AG10803 (cell line): ENCODE results near the gene SMTNL2.
A peak's percentile ranks its signal among the peaks of the same experiment; 100 is the strongest.
"Not testable (repeated sequence)": the region's sequence is repeated elsewhere in the genome, so short reads cannot be mapped to it uniquely, and the experiment has no call there.

ENCODE experiments used
- DNase-seq: peaks from one replicate; pipeline ENCODE4 v3.0.0; 2010; ENCODE audit warnings: low read depth
- H3K4me3 ChIP-seq: 2 replicates; pipeline ENCODE4 v1.5.1; 2011; ENCODE audit warnings: mild to moderate bottlenecking, low read length, control low read depth
- TF ChIP-seq, protein P1 (sequence below): conservative IDR thresholded peaks from 2 replicates; pipeline ENCODE4 v1.5.1; 2011; ENCODE audit warnings: mild to moderate bottlenecking, low read length, control low read depth, inconsistent platforms

The SMTNL2 gene

DNA sequence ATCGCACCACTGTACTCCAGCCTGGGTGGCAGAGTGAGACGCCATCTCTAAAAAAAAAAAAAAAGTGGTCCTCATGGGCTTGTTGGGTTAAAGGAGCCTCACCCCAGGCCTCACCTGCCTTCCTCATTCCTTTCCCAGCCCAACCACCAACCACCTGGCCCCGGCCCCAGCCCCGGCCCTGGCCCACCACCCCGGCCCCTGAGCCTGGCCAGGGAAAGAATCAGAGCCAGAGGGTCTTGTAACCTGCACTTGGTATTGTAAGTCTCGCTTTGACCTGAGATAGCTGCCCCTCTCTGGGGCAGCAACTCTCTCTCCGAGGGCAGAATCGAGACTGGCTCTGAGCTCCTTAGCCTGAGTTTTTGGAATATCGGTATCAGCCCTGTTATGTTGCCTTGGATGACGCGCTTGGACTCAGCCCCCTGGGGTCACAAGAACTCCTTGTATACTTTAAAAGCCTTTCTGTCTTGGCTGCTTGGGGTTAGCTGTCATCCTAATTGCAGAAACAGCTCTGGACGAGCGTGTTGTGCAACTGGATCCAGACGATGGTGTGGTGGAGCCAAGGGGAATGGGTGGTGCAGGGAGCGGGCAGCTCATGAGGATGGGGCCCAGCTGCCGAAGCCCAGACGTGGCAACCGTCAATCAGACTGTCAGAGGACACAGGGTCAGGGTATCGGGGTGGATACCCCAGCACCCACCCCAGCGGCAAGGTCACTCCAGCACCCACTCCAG, 14.6 kb downstream of the SMTNL2 start:
- DNase-seq = peak; percentile 12
- H3K4me3 ChIP-seq = no peak overlapping the region
- TF ChIP-seq, protein P1, sequence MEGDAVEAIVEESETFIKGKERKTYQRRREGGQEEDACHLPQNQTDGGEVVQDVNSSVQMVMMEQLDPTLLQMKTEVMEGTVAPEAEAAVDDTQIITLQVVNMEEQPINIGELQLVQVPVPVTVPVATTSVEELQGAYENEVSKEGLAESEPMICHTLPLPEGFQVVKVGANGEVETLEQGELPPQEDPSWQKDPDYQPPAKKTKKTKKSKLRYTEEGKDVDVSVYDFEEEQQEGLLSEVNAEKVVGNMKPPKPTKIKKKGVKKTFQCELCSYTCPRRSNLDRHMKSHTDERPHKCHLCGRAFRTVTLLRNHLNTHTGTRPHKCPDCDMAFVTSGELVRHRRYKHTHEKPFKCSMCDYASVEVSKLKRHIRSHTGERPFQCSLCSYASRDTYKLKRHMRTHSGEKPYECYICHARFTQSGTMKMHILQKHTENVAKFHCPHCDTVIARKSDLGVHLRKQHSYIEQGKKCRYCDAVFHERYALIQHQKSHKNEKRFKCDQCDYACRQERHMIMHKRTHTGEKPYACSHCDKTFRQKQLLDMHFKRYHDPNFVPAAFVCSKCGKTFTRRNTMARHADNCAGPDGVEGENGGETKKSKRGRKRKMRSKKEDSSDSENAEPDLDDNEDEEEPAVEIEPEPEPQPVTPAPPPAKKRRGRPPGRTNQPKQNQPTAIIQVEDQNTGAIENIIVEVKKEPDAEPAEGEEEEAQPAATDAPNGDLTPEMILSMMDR = no peak

DNA sequence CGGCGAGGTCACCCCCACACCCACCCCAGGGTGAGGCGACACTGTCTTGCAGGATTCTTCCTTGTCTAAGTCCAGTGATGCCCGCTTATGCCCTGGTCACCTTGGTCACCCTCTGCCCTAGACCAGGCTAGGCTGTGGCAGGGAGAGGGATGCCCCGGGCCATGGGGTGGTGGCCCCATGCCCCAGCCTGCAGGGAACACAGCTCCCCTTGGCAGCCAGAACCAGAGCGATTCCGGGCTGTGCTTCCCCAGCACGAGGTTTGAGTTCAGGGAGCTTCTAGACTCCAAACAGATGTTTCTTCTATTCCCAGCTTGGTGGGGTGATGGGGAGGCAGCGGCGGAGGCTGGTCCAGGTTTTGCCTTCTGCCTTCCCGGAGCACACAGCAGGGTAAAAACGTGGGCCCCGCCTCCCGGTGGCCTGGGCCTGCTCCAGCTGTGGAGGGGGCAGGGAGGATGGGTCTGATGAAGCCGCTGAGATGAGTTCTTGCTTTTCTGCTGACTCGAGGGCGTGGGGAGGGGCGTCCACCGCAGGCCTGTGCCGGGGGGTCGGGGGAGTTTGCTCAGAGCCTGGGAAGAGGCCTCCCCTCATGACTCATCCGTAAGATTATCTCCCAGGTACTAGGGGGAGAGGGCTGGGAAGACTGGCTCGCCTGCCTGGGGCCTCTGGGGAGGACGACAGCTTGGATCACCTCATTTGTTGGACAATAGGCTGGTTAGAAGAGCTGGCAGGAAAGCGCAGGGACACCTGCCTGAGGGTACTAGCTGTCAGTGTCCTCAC, 15.4 kb downstream of the SMTNL2 start:
- TF ChIP-seq, protein P1 = no peak
- H3K4me3 ChIP-seq = no peak overlapping the region
- DNase-seq = no peak

DNA sequence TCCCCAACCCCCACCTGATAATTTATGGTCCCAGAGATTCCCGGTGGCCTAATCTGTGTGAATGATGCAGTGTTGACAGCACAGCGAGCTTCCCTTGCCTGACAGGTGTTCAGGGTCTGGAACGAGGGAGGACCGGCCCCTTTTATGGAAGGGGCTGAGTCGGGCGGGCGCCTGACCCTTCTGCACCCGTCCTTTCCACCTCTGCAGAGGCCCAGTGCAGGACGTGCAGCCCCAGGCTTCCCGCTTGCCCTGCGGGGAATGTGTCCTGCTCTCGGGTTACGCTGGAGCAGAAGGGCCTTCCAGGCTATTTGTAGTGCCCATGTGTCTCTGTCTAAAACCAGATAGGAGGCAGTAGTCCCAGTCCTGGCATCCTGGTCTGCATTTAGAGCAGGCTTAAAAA, 16.2 kb downstream of the SMTNL2 start:
- H3K4me3 ChIP-seq = no peak overlapping the region
- TF ChIP-seq, protein P1 = no peak
- no peak for DNase-seq

DNA sequence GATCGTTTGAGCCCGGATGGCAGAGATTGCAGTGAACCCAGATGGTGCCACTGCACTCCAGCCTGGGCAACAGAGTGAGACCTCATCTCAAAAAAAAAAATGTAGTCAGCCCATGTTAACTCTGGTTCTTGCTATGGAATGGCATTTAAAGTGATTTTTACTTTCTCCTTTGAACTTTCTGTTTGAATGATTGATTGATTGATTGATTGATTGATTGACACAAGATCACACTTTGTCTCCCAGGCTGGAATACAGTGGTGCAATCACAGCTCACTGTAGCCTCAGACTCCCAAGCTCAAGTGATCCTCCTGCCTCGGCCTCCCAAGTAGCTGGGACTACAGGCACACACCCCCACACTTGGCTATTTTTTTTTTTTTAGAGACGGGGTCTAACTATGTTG, 17.0 kb downstream of the SMTNL2 start:
- no peak for DNase-seq
- no peak overlapping the region for H3K4me3 ChIP-seq
- TF ChIP-seq, protein P1 = no peak

DNA sequence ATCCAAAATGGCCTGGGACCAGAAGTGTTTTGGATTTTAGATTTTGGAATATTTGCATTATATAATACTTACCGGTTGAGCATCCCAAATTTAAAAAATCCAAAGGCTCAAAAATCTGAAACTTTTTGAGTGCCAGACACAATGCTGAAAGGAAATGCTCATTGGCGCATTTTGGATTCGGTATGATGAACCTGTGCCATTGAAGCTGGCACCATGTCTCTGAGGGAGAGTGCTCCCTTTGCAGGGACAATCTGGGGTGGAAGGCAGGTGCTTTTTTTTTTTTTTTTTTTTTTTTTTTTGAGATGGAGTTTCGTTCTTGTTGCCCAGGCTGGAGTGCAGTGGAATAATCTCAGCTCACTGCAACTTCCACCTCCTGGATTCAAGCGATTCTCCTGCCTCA, 17.7 kb downstream of the SMTNL2 start:
- no peak overlapping the region for H3K4me3 ChIP-seq
- DNase-seq = no peak
- TF ChIP-seq, protein P1 = no peak

DNA sequence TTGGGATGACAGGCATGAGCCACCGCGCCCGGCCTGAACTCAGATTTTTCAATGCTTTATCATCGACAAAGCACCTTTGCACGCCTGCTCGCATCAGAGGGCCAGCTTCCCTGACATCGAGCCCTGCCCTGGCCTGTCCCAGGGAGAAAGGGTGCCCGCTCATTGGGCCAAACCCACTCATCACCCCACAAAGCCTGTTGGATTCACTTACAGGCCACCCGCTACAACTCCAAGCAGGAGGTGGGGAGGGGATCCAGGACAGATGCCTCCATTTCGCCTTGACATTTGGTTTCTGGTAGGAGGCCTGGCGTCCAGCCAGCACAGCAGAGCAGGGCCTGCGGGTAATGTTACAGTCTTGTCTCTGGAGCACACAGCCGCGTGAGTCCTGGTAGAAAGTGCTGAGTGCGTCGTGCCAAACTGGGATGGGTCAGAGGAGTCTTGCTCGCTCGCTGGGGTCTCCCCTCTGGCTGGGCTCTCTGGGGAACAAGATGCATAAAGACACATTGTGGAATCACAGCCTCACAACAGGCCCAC, 19.8 kb downstream of the SMTNL2 start:
- TF ChIP-seq, protein P1 = no peak
- DNase-seq = peak; percentile 34
- H3K4me3 ChIP-seq = no peak overlapping the region

DNA sequence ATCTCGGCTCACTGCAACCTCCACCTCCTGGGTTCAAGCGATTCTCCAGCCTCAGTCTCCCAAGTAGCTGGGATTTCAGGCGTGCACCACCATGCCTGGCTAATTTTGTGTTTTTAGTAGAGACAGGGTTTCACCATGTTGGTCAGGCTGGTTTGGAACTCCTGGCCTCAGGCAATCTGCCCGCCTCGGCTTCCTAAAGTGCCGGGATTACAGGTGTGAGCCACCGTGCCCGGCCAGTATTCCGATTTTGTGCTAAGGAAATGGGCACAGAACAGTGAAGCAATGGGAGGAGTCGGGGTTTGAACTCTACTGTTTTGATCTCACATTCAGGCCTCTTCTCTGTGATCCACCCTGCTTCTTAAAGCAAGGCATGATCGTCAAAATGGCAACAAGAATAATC, 20.4 kb downstream of the SMTNL2 start:
- not testable (repeated sequence) for H3K4me3 ChIP-seq, DNase-seq
